Measurements from ENCODE around the gene EDN1.

Gene EDN1

DNA sequence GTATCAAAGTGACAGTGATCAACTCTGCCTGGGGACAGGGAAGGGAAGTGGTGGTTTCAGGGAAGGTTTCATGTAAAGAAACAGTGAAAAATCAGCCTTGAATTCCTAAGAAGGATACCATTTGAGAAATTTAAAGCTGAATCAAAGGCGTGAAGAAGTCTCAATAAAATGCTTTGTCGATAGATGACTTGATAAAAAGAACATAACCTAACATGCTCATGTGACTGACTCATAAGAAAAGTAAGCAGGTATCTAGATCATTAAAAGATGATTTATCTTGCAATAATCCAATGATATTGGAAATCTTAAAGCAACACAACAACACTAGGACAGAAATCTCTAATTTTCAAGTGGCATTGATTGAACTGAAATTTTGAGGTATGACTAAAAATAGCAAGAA, 14.3 kb downstream of the EDN1 start:
- no peak for DNase-seq (ENCODE audit: low read depth, low spot score)
- Histone ChIP-seq H3K4me3 (no peak overlapping the region), H3K36me3 (ENCODE audit: insufficient read depth, low read length) (no peaks in the 10 kb centered on the region), H3K9ac (ENCODE audit: insufficient read length) (no peak overlapping the region), H3K27ac (no peak overlapping the region), H3K9me3 (ENCODE audit: low read depth, low read length) (no peaks in the 10 kb centered on the region)
- TF ChIP-seq FOXP2 (optimal IDR thresholded peaks at IDR 0.05; ENCODE audit: control extremely low read depth, extremely low read length, insufficient read depth) (no peak), EZH2 (IDR thresholded peaks at IDR 0.05) (no peak), POLR2AphosphoS5 (IDR thresholded peaks at IDR 0.05; ENCODE audit: borderline replicate concordance, low read depth, low read length) (no peak)

DNA sequence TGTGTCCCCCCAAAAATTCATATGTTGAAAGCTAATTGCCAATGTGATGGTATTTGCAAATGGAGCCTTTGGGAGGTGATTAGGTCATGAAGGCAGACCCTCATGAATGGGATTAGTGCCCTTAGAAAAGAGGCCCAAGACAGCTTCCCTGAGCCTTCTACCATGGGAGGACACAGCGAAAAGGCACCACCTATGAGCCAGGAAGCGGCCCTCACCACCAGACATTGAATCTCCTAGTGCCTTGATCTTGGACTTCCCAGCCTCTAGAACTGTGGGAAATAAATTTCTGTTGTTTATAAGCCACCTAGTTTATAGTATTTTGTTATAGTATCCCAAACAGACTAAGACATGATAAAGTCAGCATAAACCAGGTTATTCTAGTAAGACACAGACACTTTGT, 18.9 kb downstream of the EDN1 start:
- no peak overlapping the region for H3K4me3 ChIP-seq
- no peak overlapping the region for H3K9ac ChIP-seq (ENCODE audit: insufficient read length)
- no peaks in the 10 kb centered on the region for H3K36me3 ChIP-seq (ENCODE audit: insufficient read depth, low read length)
- DNase-seq (ENCODE audit: low read depth, low spot score), result no peak
- H3K9me3 ChIP-seq (ENCODE audit: low read depth, low read length), result no peaks in the 10 kb centered on the region
- TF ChIP-seq EZH2 (IDR thresholded peaks at IDR 0.05) (no peak), POLR2AphosphoS5 (IDR thresholded peaks at IDR 0.05; ENCODE audit: borderline replicate concordance, low read depth, low read length) (no peak), FOXP2 (optimal IDR thresholded peaks at IDR 0.05; ENCODE audit: control extremely low read depth, extremely low read length, insufficient read depth) (no peak)
- no peak overlapping the region for H3K27ac ChIP-seq

DNA sequence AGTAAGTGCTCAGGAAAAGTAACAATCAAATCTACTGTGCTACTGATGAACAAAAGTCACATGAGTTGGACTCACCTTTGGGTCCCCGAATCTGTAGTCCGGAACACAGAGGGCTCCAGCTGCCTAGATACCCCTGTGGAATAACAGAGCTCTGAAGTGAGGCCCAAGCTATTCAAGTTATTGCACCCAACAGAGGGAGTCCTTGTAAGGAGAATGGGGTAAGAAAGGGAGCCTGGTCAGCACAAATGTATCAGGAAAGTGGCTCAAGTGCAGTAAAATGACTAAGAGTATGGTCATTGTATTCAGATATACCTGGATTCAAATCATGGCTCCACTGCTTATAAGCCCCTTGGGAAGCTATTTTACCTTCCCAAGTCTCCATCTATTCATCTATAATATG, 20.9 kb downstream of the EDN1 start:
- no peak overlapping the region for H3K4me3 ChIP-seq

GRCh38 chr6:12312736-12313135, 22.6 kb downstream of the EDN1 start:
- no peaks in the 10 kb centered on the region for H3K9me3 ChIP-seq (ENCODE audit: low read depth, low read length)
- TF ChIP-seq FOXP2 (optimal IDR thresholded peaks at IDR 0.05; ENCODE audit: control extremely low read depth, extremely low read length, insufficient read depth), result no peak
- TF ChIP-seq EZH2 (IDR thresholded peaks at IDR 0.05), result no peak
- no peak for TF ChIP-seq POLR2AphosphoS5 (IDR thresholded peaks at IDR 0.05; ENCODE audit: borderline replicate concordance, low read depth, low read length)
- H3K36me3 ChIP-seq (ENCODE audit: insufficient read depth, low read length), result no peaks in the 10 kb centered on the region
- H3K9ac ChIP-seq (ENCODE audit: insufficient read length), result no peak overlapping the region
- H3K4me3 ChIP-seq, result no peak overlapping the region
- no peak overlapping the region for H3K27ac ChIP-seq
- no peak for DNase-seq (ENCODE audit: low read depth, low spot score)

More for the DNA sequence above, 20.9 kb downstream of the EDN1 start:
- no peaks in the 10 kb centered on the region for H3K36me3 ChIP-seq (ENCODE audit: insufficient read depth, low read length)
- no peak for DNase-seq (ENCODE audit: low read depth, low spot score)
- H3K9me3 ChIP-seq (ENCODE audit: low read depth, low read length), result no peaks in the 10 kb centered on the region
- no peak for TF ChIP-seq FOXP2 (optimal IDR thresholded peaks at IDR 0.05; ENCODE audit: control extremely low read depth, extremely low read length, insufficient read depth)
- TF ChIP-seq POLR2AphosphoS5 (IDR thresholded peaks at IDR 0.05; ENCODE audit: borderline replicate concordance, low read depth, low read length), result no peak
- no peak for TF ChIP-seq EZH2 (IDR thresholded peaks at IDR 0.05)
- no peak overlapping the region for H3K9ac ChIP-seq (ENCODE audit: insufficient read length)
- no peak overlapping the region for H3K27ac ChIP-seq

- DNase-seq (ENCODE audit: low read depth, low spot score), result no peak
Measured at GRCh38 chr6:12313306-12313991, 23.3 kb downstream of the EDN1 start.

DNA sequence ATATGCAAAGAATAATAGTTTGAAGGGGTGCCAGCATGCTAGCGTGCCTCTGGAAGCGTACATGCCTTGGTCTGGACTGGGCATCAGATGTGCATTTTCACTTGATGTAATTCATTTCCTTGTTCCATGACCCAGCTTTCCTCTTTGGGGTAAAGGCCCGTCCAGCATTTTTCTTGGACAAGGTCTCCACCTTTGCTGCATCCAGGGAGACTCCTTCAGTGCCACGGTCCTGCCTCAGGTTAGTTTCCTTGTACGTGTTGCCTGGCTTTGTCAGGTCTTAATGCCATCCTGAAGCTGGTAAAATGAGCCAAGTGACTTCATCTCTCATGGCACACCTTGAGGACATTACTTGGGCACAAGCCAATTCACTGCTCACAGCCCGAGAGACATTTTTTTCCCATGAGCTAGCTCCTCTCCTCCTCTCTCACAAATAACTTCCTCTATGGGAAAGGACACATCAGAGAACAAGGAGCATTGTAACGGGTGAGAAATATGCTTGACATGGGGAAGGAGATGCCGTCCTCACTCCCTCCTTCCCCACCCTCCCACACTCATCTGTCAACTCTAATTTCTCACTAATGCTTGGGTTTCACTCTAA, 23.9 kb downstream of the EDN1 start:
- TF ChIP-seq EZH2 (IDR thresholded peaks at IDR 0.05) (no peak), FOXP2 (optimal IDR thresholded peaks at IDR 0.05; ENCODE audit: control extremely low read depth, extremely low read length, insufficient read depth) (no peak), POLR2AphosphoS5 (IDR thresholded peaks at IDR 0.05; ENCODE audit: borderline replicate concordance, low read depth, low read length) (no peak)
- Histone ChIP-seq H3K27ac (no peak overlapping the region), H3K9me3 (ENCODE audit: low read depth, low read length) (no peaks in the 10 kb centered on the region), H3K36me3 (ENCODE audit: insufficient read depth, low read length) (no peaks in the 10 kb centered on the region), H3K9ac (ENCODE audit: insufficient read length) (no peak overlapping the region), H3K4me3 (no peak overlapping the region)
- DNase-seq (ENCODE audit: low read depth, low spot score), result no peak

More at GRCh38 chr6:12313306-12313991, 23.3 kb downstream of the EDN1 start:
- no peak overlapping the region for H3K27ac ChIP-seq
- TF ChIP-seq FOXP2 (optimal IDR thresholded peaks at IDR 0.05; ENCODE audit: control extremely low read depth, extremely low read length, insufficient read depth), result no peak
- TF ChIP-seq POLR2AphosphoS5 (IDR thresholded peaks at IDR 0.05; ENCODE audit: borderline replicate concordance, low read depth, low read length), result no peak
- no peak for TF ChIP-seq EZH2 (IDR thresholded peaks at IDR 0.05)
- no peaks in the 10 kb centered on the region for H3K36me3 ChIP-seq (ENCODE audit: insufficient read depth, low read length)
- H3K9me3 ChIP-seq (ENCODE audit: low read depth, low read length), result no peaks in the 10 kb centered on the region
- no peak overlapping the region for H3K4me3 ChIP-seq
- no peak overlapping the region for H3K9ac ChIP-seq (ENCODE audit: insufficient read length)

- Histone ChIP-seq H3K4me3 (no peak overlapping the region), H3K27ac (no peak overlapping the region), H3K9ac (ENCODE audit: insufficient read length) (no peak overlapping the region), H3K36me3 (ENCODE audit: insufficient read depth, low read length) (no peaks in the 10 kb centered on the region), H3K9me3 (ENCODE audit: low read depth, low read length) (no peaks in the 10 kb centered on the region)
- no peak for TF ChIP-seq EZH2 (IDR thresholded peaks at IDR 0.05)
- no peak for TF ChIP-seq POLR2AphosphoS5 (IDR thresholded peaks at IDR 0.05; ENCODE audit: borderline replicate concordance, low read depth, low read length)
- TF ChIP-seq FOXP2 (optimal IDR thresholded peaks at IDR 0.05; ENCODE audit: control extremely low read depth, extremely low read length, insufficient read depth), result no peak
- no peak for DNase-seq (ENCODE audit: low read depth, low spot score)
Measured at GRCh38 chr6:12314751-12315150, 24.6 kb downstream of the EDN1 start.

GRCh38 chr6:12315292-12316081, 25.3 kb downstream of the EDN1 start:
- Histone ChIP-seq H3K36me3 (ENCODE audit: insufficient read depth, low read length) (no peaks in the 10 kb centered on the region), H3K4me3 (no peak overlapping the region), H3K9me3 (ENCODE audit: low read depth, low read length) (no peaks in the 10 kb centered on the region), H3K9ac (ENCODE audit: insufficient read length) (no peak overlapping the region), H3K27ac (no peak overlapping the region)
- TF ChIP-seq EZH2 (IDR thresholded peaks at IDR 0.05), result no peak
- no peak for TF ChIP-seq POLR2AphosphoS5 (IDR thresholded peaks at IDR 0.05; ENCODE audit: borderline replicate concordance, low read depth, low read length)
- TF ChIP-seq FOXP2 (optimal IDR thresholded peaks at IDR 0.05; ENCODE audit: control extremely low read depth, extremely low read length, insufficient read depth), result no peak
- DNase-seq (ENCODE audit: low read depth, low spot score), result no peak

Data from SK-N-MC (cell line).